Measurements from ENCODE around the gene KASH5.

Gene KASH5

DNA sequence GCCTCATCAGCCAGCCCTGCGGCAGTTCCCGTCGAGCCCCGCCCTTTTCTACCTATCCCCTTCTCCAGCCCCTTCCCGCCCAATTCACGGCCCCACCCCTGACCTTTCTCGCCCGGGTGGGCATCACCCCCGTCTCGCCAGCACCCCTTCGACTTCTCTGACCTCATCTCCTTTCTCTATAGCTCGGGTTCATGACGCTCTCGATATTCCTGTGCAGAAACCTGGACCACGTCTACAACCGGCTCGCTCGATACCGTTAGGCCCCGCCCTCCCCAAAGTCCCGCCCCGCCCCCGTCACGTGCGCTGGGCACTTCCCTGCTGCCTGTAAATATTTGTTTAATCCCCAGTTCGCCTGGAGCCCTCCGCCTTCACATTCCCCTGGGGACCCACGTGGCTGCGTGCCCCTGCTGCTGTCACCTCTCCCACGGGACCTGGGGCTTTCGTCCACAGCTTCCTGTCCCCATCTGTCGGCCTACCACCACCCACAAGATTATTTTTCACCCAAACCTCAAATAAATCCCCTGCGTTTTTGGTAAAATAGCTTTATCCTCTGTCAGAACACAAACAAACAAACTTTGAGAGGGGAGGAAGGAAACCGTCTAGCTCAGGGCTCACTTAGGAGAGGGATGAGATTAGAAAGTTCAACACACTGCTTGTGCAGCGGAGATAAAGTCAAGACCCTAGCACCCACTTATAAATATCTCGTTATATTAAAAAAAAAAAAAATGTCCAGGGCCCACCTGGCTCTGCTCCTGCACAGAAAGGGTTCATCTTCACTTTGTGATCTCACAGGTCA is 47.8 kb upstream of the KASH5 start:
- Histone ChIP-seq H3K9me2 (replicated peaks; ENCODE audit: insufficient read depth, low read length) (no peaks in the 10 kb centered on the region), H3K4me3 (ENCODE audit: low read length) (no peak overlapping the region), H3F3A (ENCODE audit: insufficient read depth, low read length) (no peaks in the 10 kb centered on the region), H3K4me1 (ENCODE audit: low read length) (no peaks in the 10 kb centered on the region), H3K79me2 (ENCODE audit: low read length) (no peaks in the 10 kb centered on the region), H2AFZ (ENCODE audit: low read length) (no peak overlapping the region), H3K27me3 (replicated peaks; ENCODE audit: insufficient read depth, low read length) (no peaks in the 10 kb centered on the region; the same call in 1 of the 2 replicates), H3K27ac (ENCODE audit: low read length) (no peak overlapping the region), H3K9me3 (replicated peaks; ENCODE audit: insufficient read depth, low read length) (no peaks in the 10 kb centered on the region), H3K4me2 (ENCODE audit: low read depth, low read length) (no peak overlapping the region), H3K9ac (ENCODE audit: low read length) (no peak overlapping the region), H3K36me3 (replicated peaks; ENCODE audit: insufficient read depth, low read length) (no peaks in the 10 kb centered on the region), H4K20me1 (ENCODE audit: insufficient read depth, low read length) (no peaks in the 10 kb centered on the region)
- no peak for DNase-seq
- TF ChIP-seq EZH2phosphoT487 (IDR thresholded peaks at IDR 0.05; ENCODE audit: low read length) = no peak
- TF ChIP-seq EZH2 (optimal IDR thresholded peaks at IDR 0.05; ENCODE audit: low read depth, low read length) = no peak
- no peak for TF ChIP-seq CTCF (IDR thresholded peaks at IDR 0.05; ENCODE audit: low read length)

DNA sequence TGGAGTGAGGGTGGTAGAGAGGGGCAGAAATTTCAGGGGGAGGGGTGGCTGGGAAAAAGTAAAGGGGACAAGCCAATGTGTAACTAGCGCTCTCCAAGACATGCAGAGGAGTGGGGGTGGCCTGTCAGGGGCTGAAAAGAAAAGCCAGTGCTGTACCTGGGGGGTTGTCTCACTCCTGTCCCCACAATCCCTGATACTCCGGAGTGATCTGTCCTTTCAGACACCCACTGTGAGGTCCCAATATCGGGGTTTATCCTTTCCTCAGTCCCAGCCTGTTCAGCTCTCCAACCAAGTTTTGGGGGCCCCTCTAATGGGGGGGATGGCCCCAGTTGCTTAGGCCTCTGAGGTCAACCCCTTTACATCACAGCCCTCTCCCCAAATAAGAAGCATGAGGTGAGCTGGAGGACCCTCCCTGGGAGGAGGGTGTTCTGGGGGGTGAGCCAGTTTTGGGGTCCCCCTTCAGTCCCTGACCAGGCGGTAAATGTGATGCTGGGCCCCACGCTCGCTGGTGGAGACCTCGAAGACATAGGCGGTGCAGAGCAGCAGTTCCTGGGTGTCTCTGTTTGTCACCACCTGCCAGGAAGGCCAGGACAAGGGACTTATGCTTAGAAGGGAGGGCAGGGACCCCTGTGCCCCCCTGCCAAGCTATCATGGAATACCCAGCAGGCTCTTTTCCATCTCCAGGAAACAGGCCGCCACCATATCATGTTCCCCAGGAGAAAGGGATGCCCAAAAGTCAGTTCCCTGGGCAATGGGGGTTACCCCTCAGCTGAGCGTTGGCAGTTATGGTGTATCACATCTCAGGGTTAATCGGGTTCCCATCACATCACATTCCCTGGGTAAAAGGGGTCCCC is 47.0 kb upstream of the KASH5 start:
- no peaks in the 10 kb centered on the region for H3K9me3 ChIP-seq (replicated peaks; ENCODE audit: insufficient read depth, low read length)
- H3K4me3 ChIP-seq (ENCODE audit: low read length) = no peak overlapping the region
- no peak overlapping the region for H3K27ac ChIP-seq (ENCODE audit: low read length)
- H3K9ac ChIP-seq (ENCODE audit: low read length) = no peak overlapping the region
- H2AFZ ChIP-seq (ENCODE audit: low read length) = no peak overlapping the region
- no peaks in the 10 kb centered on the region for H3K4me1 ChIP-seq (ENCODE audit: low read length)
- no peak overlapping the region for H3K4me2 ChIP-seq (ENCODE audit: low read depth, low read length)
- no peaks in the 10 kb centered on the region for H3K9me2 ChIP-seq (replicated peaks; ENCODE audit: insufficient read depth, low read length)
- no peaks in the 10 kb centered on the region for H3F3A ChIP-seq (ENCODE audit: insufficient read depth, low read length)
- no peaks in the 10 kb centered on the region; the same call in 1 of the 2 replicates for H3K27me3 ChIP-seq (replicated peaks; ENCODE audit: insufficient read depth, low read length)
- no peak for DNase-seq
- no peaks in the 10 kb centered on the region for H3K36me3 ChIP-seq (replicated peaks; ENCODE audit: insufficient read depth, low read length)
- no peaks in the 10 kb centered on the region for H4K20me1 ChIP-seq (ENCODE audit: insufficient read depth, low read length)
- TF ChIP-seq CTCF (IDR thresholded peaks at IDR 0.05; ENCODE audit: low read length) (no peak), EZH2 (optimal IDR thresholded peaks at IDR 0.05; ENCODE audit: low read depth, low read length) (no peak), EZH2phosphoT487 (IDR thresholded peaks at IDR 0.05; ENCODE audit: low read length) (no peak)
- H3K79me2 ChIP-seq (ENCODE audit: low read length) = no peaks in the 10 kb centered on the region

- Histone ChIP-seq H3K4me1 (ENCODE audit: low read length) (no peaks in the 10 kb centered on the region), H3K9ac (ENCODE audit: low read length) (no peak overlapping the region), H4K20me1 (ENCODE audit: insufficient read depth, low read length) (no peaks in the 10 kb centered on the region), H3K79me2 (ENCODE audit: low read length) (no peaks in the 10 kb centered on the region), H3K9me3 (replicated peaks; ENCODE audit: insufficient read depth, low read length) (no peaks in the 10 kb centered on the region), H2AFZ (ENCODE audit: low read length) (no peak overlapping the region), H3K36me3 (replicated peaks; ENCODE audit: insufficient read depth, low read length) (no peaks in the 10 kb centered on the region), H3K27me3 (replicated peaks; ENCODE audit: insufficient read depth, low read length) (no peaks in the 10 kb centered on the region; the same call in 1 of the 2 replicates), H3K9me2 (replicated peaks; ENCODE audit: insufficient read depth, low read length) (no peaks in the 10 kb centered on the region), H3K27ac (ENCODE audit: low read length) (no peak overlapping the region), H3K4me3 (ENCODE audit: low read length) (no peak overlapping the region), H3K4me2 (ENCODE audit: low read depth, low read length) (no peak overlapping the region), H3F3A (ENCODE audit: insufficient read depth, low read length) (no peaks in the 10 kb centered on the region)
- TF ChIP-seq EZH2phosphoT487 (IDR thresholded peaks at IDR 0.05; ENCODE audit: low read length) = no peak
- TF ChIP-seq CTCF (IDR thresholded peaks at IDR 0.05; ENCODE audit: low read length) = no peak
- no peak for TF ChIP-seq EZH2 (optimal IDR thresholded peaks at IDR 0.05; ENCODE audit: low read depth, low read length)
- DNase-seq = no peak
These were observed 45.7 kb upstream of the KASH5 start for GRCh38 chr19:49342291-49342721.

Data from MM.1S (cell line).